Liver (tissue), 9 donors: ENCODE results near the gene KCNMA1. TPM values are rescaled to one million over a fixed set of nuclear protein-coding genes. Genes with fewer than 3 reads are reported as not detected.

Experiments used
- DNase-seq: peaks from one replicate; pipeline ENCODE4 v3.0.0-alpha.2; 2017; ENCODE audit warnings: low spot score
- H3K27ac ChIP-seq, 2 donors: one replicate each; pipeline ENCODE4 v1.7.0; 2013; ENCODE audit warnings: inconsistent platforms in 2 of 2, low read length in 2 of 2, control low read depth in 1 of 2, low read depth in 1 of 2, mild to moderate bottlenecking in 1 of 2
- H3K27me3 ChIP-seq, 4 donors: one replicate each; pipeline versions ENCODE4 v1.6.1 to v1.7.0; 2013; ENCODE audit warnings: low read length in 3 of 4, inconsistent platforms in 1 of 4, mild to moderate bottlenecking in 1 of 4, moderate library complexity in 1 of 4; ENCODE audit not compliant: control insufficient read depth in 4 of 4, insufficient read depth in 4 of 4
- H3K36me3 ChIP-seq, 4 donors: one replicate each; pipeline versions ENCODE4 v1.6.1 to v1.7.0; 2013; ENCODE audit warnings: low read length in 3 of 4, mild to moderate bottlenecking in 3 of 4, low read depth in 1 of 4, moderate library complexity in 1 of 4; ENCODE audit not compliant: control insufficient read depth in 4 of 4, insufficient read depth in 3 of 4
- H3K4me1 ChIP-seq, 4 donors: one replicate each; pipeline versions ENCODE4 v1.6.1 to v1.7.0; 2013; ENCODE audit warnings: low read length in 3 of 4, mild to moderate bottlenecking in 3 of 4, moderate library complexity in 1 of 4; ENCODE audit not compliant: control insufficient read depth in 4 of 4, insufficient read depth in 4 of 4
- H3K4me3 ChIP-seq, 3 donors: one replicate each; pipeline versions ENCODE4 v1.6.1 to v1.7.0; 2013; ENCODE audit warnings: low read length in 3 of 3, control low read depth in 1 of 3, low read depth in 1 of 3, mild to moderate bottlenecking in 1 of 3
- H3K9ac ChIP-seq, 2 donors: one replicate each; pipeline ENCODE4 v1.7.0; 2013; ENCODE audit warnings: low read length in 2 of 2, mild to moderate bottlenecking in 2 of 2, moderate library complexity in 2 of 2, control low read depth in 1 of 2, low read depth in 1 of 2
- H3K9me3 ChIP-seq, 4 donors: one replicate each; pipeline versions ENCODE4 v1.6.1 to v1.7.0; 2013; ENCODE audit warnings: low read length in 3 of 4; ENCODE audit not compliant: control insufficient read depth in 4 of 4
- ATF3 ChIP-seq: IDR thresholded peaks from 2 replicates; pipeline ENCODE4 v1.6.1; 2016; ENCODE audit warnings: antibody characterized with exemption
- EGR1 ChIP-seq, 2 donors: IDR thresholded peaks; 2 replicates each; pipeline ENCODE4 v1.6.1; 2016 to 2018; ENCODE audit warnings: antibody characterized with exemption in 2 of 2, low read depth in 2 of 2
- FOXA1 ChIP-seq: IDR thresholded peaks from 2 replicates; pipeline ENCODE4 v1.6.1; 2016; ENCODE audit warnings: antibody characterized with exemption
- FOXA2 ChIP-seq: IDR thresholded peaks from 2 replicates; pipeline ENCODE4 v1.6.1; 2016; ENCODE audit warnings: antibody characterized with exemption
- GABPA ChIP-seq, 2 donors: IDR thresholded peaks in 1 of 2; conservative IDR thresholded peaks in 1 of 2; 2 replicates each; pipeline ENCODE4 v1.6.1; 2016; ENCODE audit warnings: antibody characterized with exemption in 2 of 2, mild to moderate bottlenecking in 1 of 2, moderate library complexity in 1 of 2
- HNF4A ChIP-seq, 2 donors: conservative IDR thresholded peaks; 2 replicates each; pipeline ENCODE4 v1.6.1; 2016; ENCODE audit warnings: antibody characterized with exemption in 2 of 2, mild to moderate bottlenecking in 2 of 2
- HNF4G ChIP-seq: IDR thresholded peaks from 2 replicates; pipeline ENCODE4 v1.6.1; 2016; ENCODE audit warnings: antibody characterized with exemption
- JUND ChIP-seq, 2 donors: IDR thresholded peaks; 2 replicates each; pipeline ENCODE4 v1.6.1; 2016; ENCODE audit warnings: antibody characterized with exemption in 2 of 2
- NR2F2 ChIP-seq: IDR thresholded peaks from 2 replicates; pipeline ENCODE4 v1.6.1; 2016; ENCODE audit warnings: antibody characterized with exemption
- RAD21 ChIP-seq, 2 donors: IDR thresholded peaks; 2 replicates each; pipeline ENCODE4 v1.6.1; 2016; ENCODE audit warnings: antibody characterized with exemption in 2 of 2, mild to moderate bottlenecking in 2 of 2
- RXRA ChIP-seq, 2 donors: IDR thresholded peaks; 2 replicates each; pipeline ENCODE4 v1.6.1; 2017 to 2018; ENCODE audit warnings: antibody characterized with exemption in 2 of 2, mild to moderate bottlenecking in 1 of 2
- SP1 ChIP-seq: IDR thresholded peaks from 2 replicates; pipeline ENCODE4 v1.6.1; 2018; ENCODE audit warnings: antibody characterized with exemption, mild to moderate bottlenecking
- TAF1 ChIP-seq: conservative IDR thresholded peaks from 2 replicates; pipeline ENCODE4 v1.6.1; 2016; ENCODE audit warnings: antibody characterized with exemption, mild to moderate bottlenecking
- YY1 ChIP-seq: IDR thresholded peaks from 2 replicates; pipeline ENCODE4 v1.6.1; 2016; ENCODE audit warnings: antibody characterized with exemption, mild to moderate bottlenecking
- WGBS: extraction: QIAGEN DNeasy Blood & Tissue Kit; methylation state at CpG from one replicate; pipeline ENCODE4 v1.1.7; 2013; 5-methylcytosine and 5-hydroxymethylcytosine counted together
- polyA plus RNA-seq, 2 donors: library from polyadenylated mRNA; stranded (reverse) in 1 of 2; unstranded in 1 of 2; fragments of 200-250 nt in 1 of 2; fragments of >200 nt in 1 of 2; fragmentation: Nextera tagmentation in 1 of 2; extraction: Ambion mirVana in 1 of 2; gene quantifications; one replicate each; pipeline versions ENCODE4 v1.2.1 to v1.2.3, GENCODE V29; 2013 to 2015
- total RNA-seq, 2 donors: library from RNA; depleted of rRNA; stranded (reverse); fragments of >200 nt; gene quantifications; one replicate each; pipeline ENCODE4 v1.2.3, GENCODE V29; 2014
- TF ChIP-seq, protein P1 (sequence below): IDR thresholded peaks from 2 replicates; pipeline ENCODE4 v1.6.1; 2016; ENCODE audit warnings: antibody characterized with exemption
- TF ChIP-seq, protein P2 (sequence below): fragments of 150-350 bp; IDR thresholded peaks from 2 replicates; pipeline ENCODE4 v1.5.1; 2017; ENCODE audit warnings: improper control_type of control experiment, low read depth, low read length; ENCODE audit not compliant: missing input control
- TF ChIP-seq, protein P3 (sequence below): IDR thresholded peaks from 2 replicates; pipeline ENCODE4 v1.6.1; 2016; ENCODE audit warnings: antibody characterized with exemption
- TF ChIP-seq, protein P4 (sequence below): IDR thresholded peaks from 2 replicates; pipeline ENCODE4 v1.6.1; 2016; ENCODE audit warnings: antibody characterized with exemption, mild to moderate bottlenecking
- donor health status: healthy.
- donor health status: healthy.
- donor health status: healthy.
- donor health status: healthy.
- donor health status: healthy.

KCNMA1 gene
- total and polyA plus RNA-seq, 4 donors = 2.5 to 9.7 (median 4.7) TPM

- no peak for DNase-seq
- H3K4me1 ChIP-seq = no peaks in the 10 kb centered on the region
- H3K9ac ChIP-seq = no peak overlapping the region
- no peaks in the 10 kb centered on the region for H3K36me3 ChIP-seq
- no peak for TF ChIP-seq RXRA (IDR thresholded peaks at IDR 0.05)
- no peak for TF ChIP-seq TAF1
- no peak for TF ChIP-seq ATF3
- no peak for TF ChIP-seq JUND (IDR thresholded peaks at IDR 0.05)
- no peak for TF ChIP-seq GABPA (IDR thresholded peaks at IDR 0.05 in 1 of 2, conservative IDR thresholded peaks at IDR 0.05 in 1 of 2)
- no peak for TF ChIP-seq YY1
- TF ChIP-seq FOXA1 = no peak
- TF ChIP-seq, protein P1, sequence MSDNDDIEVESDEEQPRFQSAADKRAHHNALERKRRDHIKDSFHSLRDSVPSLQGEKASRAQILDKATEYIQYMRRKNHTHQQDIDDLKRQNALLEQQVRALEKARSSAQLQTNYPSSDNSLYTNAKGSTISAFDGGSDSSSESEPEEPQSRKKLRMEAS = no peak
- TF ChIP-seq, protein P2, sequence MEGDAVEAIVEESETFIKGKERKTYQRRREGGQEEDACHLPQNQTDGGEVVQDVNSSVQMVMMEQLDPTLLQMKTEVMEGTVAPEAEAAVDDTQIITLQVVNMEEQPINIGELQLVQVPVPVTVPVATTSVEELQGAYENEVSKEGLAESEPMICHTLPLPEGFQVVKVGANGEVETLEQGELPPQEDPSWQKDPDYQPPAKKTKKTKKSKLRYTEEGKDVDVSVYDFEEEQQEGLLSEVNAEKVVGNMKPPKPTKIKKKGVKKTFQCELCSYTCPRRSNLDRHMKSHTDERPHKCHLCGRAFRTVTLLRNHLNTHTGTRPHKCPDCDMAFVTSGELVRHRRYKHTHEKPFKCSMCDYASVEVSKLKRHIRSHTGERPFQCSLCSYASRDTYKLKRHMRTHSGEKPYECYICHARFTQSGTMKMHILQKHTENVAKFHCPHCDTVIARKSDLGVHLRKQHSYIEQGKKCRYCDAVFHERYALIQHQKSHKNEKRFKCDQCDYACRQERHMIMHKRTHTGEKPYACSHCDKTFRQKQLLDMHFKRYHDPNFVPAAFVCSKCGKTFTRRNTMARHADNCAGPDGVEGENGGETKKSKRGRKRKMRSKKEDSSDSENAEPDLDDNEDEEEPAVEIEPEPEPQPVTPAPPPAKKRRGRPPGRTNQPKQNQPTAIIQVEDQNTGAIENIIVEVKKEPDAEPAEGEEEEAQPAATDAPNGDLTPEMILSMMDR = no peak
- TF ChIP-seq SP1 = no peak
- TF ChIP-seq, protein P3, sequence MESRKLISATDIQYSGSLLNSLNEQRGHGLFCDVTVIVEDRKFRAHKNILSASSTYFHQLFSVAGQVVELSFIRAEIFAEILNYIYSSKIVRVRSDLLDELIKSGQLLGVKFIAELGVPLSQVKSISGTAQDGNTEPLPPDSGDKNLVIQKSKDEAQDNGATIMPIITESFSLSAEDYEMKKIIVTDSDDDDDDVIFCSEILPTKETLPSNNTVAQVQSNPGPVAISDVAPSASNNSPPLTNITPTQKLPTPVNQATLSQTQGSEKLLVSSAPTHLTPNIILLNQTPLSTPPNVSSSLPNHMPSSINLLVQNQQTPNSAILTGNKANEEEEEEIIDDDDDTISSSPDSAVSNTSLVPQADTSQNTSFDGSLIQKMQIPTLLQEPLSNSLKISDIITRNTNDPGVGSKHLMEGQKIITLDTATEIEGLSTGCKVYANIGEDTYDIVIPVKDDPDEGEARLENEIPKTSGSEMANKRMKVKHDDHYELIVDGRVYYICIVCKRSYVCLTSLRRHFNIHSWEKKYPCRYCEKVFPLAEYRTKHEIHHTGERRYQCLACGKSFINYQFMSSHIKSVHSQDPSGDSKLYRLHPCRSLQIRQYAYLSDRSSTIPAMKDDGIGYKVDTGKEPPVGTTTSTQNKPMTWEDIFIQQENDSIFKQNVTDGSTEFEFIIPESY = no peak
- TF ChIP-seq FOXA2 = no peak
- TF ChIP-seq NR2F2 = no peak
- TF ChIP-seq RAD21 (IDR thresholded peaks at IDR 0.05) = no peak
- TF ChIP-seq HNF4A (conservative IDR thresholded peaks at IDR 0.05) = no peak
- no peak for TF ChIP-seq EGR1 (IDR thresholded peaks at IDR 0.05; ENCODE audit: low read depth in 2 of 2)
- TF ChIP-seq, protein P4, sequence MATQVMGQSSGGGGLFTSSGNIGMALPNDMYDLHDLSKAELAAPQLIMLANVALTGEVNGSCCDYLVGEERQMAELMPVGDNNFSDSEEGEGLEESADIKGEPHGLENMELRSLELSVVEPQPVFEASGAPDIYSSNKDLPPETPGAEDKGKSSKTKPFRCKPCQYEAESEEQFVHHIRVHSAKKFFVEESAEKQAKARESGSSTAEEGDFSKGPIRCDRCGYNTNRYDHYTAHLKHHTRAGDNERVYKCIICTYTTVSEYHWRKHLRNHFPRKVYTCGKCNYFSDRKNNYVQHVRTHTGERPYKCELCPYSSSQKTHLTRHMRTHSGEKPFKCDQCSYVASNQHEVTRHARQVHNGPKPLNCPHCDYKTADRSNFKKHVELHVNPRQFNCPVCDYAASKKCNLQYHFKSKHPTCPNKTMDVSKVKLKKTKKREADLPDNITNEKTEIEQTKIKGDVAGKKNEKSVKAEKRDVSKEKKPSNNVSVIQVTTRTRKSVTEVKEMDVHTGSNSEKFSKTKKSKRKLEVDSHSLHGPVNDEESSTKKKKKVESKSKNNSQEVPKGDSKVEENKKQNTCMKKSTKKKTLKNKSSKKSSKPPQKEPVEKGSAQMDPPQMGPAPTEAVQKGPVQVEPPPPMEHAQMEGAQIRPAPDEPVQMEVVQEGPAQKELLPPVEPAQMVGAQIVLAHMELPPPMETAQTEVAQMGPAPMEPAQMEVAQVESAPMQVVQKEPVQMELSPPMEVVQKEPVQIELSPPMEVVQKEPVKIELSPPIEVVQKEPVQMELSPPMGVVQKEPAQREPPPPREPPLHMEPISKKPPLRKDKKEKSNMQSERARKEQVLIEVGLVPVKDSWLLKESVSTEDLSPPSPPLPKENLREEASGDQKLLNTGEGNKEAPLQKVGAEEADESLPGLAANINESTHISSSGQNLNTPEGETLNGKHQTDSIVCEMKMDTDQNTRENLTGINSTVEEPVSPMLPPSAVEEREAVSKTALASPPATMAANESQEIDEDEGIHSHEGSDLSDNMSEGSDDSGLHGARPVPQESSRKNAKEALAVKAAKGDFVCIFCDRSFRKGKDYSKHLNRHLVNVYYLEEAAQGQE = no peak
- no peak for TF ChIP-seq HNF4G
- H3K27me3 ChIP-seq = no peaks in the 10 kb centered on the region
- H3K27ac ChIP-seq = no peak overlapping the region
- WGBS = 89% methylated on average over 2 of the region's 2 CpGs
- no peak overlapping the region for H3K4me3 ChIP-seq
- no peaks in the 10 kb centered on the region for H3K9me3 ChIP-seq
Observed at GRCh38 chr10:77149706-77150105, 487.9 kb downstream of the KCNMA1 start.
